Measurements from ENCODE around the gene RNF26.

Gene RNF26

DNA sequence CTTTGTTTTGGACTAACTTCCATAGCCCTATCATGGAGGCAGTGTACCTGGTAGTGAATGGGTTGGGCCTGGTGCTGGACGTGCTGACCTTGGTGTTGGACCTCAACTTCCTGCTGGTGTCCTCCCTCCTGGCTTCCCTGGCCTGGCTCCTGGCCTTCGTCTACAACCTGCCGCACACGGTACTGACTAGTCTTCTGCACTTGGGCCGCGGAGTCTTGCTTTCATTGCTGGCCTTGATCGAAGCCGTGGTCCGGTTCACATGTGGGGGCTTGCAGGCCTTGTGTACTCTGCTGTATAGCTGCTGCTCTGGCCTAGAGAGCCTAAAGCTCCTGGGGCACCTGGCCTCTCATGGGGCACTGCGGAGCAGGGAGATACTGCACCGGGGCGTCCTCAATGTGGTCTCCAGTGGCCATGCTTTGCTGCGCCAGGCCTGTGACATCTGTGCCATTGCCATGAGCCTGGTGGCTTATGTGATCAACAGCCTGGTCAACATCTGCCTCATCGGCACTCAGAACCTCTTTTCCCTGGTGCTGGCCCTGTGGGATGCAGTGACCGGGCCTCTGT, 846 bp downstream of the RNF26 start:
- no peak for DNase-seq (ENCODE audit: low read depth, low spot score)
- H3K27ac ChIP-seq: no peak overlapping the region

DNA sequence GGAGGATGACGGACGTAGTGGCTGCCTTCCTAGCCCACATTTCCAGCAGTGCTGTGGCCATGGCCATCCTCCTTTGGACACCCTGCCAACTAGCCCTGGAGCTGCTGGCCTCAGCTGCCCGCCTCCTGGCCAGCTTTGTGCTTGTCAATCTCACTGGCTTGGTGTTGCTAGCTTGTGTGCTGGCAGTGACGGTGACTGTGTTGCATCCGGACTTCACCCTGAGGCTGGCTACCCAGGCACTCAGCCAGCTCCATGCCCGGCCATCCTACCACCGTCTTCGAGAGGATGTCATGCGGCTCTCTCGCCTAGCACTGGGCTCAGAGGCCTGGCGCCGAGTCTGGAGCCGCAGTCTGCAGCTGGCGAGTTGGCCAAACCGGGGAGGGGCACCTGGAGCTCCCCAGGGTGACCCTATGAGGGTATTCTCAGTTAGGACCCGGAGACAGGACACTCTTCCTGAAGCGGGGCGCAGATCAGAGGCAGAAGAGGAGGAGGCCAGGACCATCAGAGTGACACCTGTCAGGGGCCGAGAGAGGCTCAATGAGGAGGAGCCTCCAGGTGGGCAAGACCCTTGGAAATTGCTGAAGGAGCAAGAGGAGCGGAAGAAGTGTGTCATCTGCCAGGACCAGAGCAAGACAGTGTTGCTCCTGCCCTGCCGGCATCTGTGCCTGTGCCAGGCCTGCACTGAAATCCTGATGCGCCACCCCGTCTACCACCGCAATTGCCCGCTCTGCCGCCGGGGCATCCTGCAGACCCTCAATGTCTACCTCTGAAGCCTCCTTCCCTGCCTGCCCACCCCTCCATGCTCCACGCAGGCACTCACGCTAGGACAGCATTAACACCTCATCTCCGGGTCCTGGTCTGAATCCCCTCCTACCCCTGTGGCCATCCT, 1.6 kb downstream of the RNF26 start:
- no peak overlapping the region for H3K27ac ChIP-seq
- DNase-seq (ENCODE audit: low read depth, low spot score): no peak

DNA sequence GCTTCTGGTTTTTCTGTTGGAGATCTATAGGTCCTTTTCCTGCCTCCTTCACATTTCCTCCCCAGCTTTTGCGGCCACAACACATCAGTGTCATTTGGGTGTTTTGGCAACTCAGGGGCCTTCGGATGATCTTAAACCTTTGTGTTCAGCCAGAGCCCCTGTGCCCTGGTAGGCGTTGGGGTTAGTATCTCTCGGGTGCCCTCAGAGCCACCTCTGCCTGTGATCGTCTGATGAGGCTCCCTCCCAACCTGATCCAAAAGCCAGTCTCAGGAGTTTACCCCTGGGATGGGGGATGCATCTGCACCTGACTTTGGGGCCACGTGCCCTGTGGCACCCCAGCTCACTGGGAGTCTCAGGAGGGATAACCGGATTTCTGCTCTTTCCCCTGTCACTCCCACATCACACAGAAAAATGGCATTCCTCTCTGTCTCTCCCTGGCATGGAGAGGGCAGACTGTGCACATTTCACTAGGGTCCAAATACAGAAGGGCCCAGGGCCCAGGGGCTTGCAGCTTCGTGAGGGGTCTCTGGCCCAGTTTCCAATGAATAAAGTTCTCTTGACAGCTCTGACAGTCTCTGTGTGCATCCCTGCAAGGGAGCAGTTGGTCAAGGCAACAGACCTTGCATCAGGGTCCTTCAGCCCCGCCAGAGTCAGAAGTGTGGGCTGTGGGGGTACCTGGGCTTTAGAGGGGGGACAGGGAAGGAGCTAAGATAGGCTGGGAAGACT, 2.6 kb downstream of the RNF26 start:
- no peak overlapping the region for H3K27ac ChIP-seq

DNA sequence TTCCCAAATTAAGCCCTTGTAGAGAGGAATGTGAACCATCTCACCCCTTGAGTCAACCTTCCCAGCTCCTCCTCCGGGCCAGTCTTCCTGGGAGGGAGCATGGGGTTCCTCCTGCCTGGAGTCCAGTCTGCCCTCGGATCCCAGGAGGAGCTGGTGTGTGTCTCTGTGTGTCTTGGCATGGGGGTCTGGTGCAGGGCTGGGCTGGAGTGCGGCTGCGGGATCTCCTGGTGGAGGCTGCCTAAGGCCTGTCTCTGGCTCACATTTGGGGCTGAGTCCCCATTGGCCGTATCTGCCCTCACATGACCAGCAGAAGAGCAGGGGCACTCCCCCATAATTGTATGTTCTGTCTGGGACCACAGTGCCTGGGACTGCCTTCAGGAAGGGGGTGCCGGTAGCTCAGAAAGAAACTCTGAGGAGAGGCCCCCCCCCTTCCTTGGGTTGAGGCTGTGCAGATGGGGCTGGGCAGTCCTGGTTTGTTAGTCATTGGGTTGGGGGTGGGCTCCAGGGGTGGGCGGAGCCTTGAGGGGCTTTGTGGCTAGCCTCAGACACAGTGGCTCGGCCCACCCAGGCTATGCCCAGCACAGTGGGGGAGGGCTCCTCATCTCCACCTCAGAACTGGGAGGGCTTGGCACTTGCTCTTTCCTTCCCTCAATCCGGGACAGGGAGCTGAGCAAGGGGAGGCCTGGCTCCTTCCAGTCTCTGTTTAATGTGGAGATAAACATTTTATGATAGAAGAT, 3.4 kb downstream of the RNF26 start:
- DNase-seq (ENCODE audit: low read depth, low spot score): no peak
- H3K27ac ChIP-seq: no peak overlapping the region

More for the DNA sequence above, 2.6 kb downstream of the RNF26 start:
- DNase-seq (ENCODE audit: low read depth, low spot score): no peak

DNA sequence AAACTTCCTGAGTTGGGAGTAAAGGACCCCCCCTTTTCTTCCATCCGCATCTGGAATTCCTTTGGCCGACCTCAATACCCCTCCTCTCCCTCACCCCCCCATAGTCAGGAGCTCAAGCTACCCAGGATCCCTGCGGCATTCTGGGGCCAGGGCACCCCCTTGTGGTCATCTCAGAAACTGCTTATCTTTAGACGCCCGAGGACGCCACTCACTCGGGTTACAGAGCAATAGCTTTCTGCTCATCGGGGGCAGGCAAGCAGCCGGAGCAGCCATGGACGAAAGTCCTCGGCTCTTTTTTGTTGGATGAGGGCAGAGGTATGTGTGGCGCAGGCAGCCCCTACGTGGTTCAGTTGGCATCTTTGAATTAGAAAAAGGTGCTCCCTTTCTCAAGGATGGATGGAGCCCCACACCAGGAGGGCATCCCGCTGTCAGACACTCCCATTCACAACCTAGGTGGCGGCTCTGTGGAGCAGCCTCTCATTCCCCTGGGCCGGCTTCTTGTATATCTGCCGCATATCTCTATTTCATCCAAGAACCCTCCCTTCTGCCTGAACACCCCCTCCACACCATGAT, 4.1 kb downstream of the RNF26 start:
- DNase-seq (ENCODE audit: low read depth, low spot score): no peak
- H3K27ac ChIP-seq: no peak overlapping the region

DNA sequence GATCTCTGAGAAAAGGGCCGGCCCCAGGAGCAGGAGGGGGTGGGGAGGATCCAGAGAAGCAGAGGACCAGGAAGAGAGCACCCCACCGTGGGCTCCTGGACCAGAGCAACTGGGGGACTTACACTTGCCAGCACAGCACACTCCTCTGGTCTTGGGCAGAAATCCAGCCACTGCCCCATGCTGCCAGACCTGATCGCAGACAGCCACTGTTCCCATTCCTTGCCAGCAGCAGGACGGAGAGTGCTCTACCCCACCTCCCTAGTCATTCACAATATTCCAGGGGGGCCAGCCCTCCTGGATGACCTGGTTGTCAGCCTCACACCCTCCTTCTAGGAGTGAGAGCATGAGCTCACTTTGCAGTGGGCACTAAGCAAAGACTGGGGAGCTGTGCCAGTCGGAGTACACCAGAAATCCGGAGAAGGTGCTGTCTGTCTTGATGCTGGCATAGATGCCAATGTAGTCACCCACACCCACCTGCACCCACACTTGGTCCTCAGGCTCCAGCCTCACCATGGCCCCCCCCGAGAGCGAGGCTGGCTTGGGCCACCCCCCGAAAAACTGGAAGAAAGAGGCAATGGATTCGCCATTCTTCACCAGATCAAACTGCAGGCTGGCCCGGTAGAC, 4.8 kb downstream of the RNF26 start:
- H3K27ac ChIP-seq: no peak overlapping the region
- DNase-seq (ENCODE audit: low read depth, low spot score): no peak

DNA sequence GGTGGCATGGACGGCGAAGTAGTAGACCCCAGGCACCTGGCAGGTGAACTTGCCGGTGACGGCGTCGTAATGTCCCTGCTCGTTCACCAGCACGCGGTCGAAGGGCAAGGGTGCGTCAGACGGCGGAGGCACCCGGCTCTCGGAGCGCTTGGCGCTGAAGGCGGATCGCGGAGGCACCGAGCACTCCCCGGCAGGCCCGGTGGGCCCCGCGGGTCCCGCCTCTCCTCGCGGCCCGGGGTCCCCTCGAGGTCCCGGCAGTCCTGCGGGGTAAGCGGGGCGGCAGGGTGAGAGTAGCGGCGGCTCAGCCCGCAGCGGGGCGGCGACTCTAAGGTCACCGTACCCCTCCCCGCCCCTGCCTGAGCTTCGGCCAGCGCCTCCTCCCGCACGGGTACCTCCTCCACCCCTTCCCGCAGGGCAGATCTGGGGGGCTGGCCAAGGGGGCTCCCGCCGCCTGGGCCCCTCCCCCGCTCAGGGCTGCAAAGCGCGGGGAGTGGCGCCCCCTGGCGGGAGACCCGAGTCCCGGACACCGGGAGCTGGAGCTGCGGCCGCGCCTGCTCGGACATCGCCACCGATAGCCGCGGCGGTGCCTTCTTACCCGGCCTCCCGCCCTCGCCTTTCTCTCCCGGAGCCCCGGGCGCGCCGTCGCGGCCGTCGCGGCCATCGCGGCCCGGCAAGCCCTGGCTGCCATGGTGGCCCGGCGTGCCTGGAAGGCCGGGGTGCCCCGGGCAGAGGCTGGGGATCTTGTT, 5.4 kb downstream of the RNF26 start:
- H3K27ac ChIP-seq: no peak overlapping the region
- DNase-seq (ENCODE audit: low read depth, low spot score): no peak

DNA sequence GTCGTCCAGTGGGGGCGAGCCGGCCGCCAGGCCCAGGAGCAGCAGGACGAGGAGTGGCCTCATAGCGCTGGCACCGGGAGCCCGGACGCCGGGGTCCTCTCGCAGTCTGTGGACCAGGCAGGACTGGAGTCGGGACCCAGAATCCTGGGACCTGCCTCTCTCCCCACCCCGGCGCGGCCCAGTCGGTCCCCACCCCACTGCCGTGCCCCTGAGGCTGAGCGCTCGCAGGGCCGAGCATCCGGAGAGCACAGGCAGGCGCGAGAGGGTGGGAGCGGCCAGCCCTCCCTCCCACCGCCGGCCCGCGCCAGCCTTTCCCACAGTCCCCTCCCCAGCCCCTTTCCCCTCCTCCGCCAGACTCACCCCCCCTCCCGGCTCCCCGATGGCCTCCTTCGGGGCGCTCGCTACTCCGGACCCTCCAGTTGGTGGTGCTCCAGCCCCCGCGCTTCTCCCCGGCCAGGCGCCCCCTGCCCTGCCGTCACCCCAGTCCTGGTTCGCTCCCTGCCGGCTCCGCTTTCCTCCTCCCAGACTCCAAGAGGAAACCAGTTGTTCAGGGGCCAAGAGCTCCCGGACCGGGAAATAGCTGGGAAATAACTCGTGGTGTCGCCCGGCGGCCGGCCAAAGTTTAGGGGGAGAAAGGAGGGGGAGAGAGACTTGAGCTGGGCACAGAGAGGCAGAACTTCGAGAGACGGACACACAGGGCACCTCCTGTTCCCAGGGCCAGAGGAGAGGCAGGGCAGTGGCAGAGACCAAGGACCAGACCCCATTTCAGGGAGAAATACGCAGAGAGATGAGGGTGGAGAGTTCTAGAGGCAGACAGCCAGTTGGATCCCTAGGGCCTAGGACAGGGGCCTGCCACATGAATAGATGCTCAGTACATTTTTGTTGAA, 6.3 kb downstream of the RNF26 start, which contains the start of gene C1QTNF5:
TSS of gene C1QTNF5 (minus strand) at position 549 of the 887 bp plus-strand sequence. CDS start at position 63, 486 bp downstream.
- DNase-seq (ENCODE audit: low read depth, low spot score): no peak
- no peak within 1 kb of the TSS for H3K27ac ChIP-seq

DNA sequence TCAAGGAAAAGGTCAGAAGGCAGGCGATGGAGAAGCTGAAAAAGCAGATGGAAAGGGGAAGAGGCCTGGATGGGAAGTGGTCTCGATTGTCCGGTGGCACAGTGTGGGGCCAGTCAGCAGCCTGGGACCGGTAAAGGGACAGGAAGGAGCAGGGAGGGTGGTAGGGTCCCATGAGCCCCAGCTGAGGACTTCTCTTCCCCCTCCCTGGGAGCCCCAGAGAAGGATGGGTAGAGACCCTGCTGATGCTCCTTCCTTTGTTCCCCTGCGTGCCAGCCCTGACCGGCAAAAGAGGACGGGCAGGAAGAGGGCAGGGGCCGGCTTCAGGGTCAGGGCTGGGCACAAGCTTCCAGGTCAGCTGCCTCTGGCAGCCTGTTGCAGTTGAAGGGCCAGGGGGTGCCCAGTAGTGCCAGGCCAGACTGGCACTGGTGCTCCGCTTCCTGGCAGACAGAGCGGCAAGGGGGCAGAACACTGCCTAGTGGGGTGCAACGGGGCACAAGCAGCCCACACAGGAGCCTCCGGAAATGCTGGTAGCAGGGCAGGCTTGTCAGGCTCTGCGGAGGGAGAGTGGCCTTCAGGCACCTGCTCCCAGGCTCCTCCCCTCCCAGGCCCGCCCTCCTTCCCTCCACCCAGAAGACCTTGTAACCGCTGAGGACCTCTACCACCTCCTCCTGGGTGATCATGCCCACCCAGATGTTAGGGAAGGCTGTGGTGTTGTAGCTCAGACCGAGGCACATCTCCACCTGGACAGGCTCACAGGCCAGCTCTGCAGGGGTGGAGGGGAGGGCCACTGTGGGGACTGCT, 7.1 kb downstream of the RNF26 start:
- DNase-seq (ENCODE audit: low read depth, low spot score): no peak
- H3K27ac ChIP-seq: no peak overlapping the region

DNA sequence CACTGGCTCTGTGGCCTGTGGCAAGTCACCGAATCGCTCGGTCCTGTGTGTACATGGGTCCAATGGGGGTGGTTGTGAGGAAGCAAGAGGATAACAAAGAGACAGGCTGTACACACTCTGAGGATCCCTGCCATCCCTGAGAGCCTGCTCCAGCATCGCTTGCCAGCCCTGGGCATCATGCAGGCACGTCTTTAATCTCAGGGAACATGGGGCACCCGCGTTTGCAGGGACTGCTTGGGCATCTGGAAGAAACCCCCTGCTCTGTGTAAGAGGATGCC, 7.6 kb downstream of the RNF26 start:
- no peak overlapping the region for H3K27ac ChIP-seq
- DNase-seq (ENCODE audit: low read depth, low spot score): no peak

DNA sequence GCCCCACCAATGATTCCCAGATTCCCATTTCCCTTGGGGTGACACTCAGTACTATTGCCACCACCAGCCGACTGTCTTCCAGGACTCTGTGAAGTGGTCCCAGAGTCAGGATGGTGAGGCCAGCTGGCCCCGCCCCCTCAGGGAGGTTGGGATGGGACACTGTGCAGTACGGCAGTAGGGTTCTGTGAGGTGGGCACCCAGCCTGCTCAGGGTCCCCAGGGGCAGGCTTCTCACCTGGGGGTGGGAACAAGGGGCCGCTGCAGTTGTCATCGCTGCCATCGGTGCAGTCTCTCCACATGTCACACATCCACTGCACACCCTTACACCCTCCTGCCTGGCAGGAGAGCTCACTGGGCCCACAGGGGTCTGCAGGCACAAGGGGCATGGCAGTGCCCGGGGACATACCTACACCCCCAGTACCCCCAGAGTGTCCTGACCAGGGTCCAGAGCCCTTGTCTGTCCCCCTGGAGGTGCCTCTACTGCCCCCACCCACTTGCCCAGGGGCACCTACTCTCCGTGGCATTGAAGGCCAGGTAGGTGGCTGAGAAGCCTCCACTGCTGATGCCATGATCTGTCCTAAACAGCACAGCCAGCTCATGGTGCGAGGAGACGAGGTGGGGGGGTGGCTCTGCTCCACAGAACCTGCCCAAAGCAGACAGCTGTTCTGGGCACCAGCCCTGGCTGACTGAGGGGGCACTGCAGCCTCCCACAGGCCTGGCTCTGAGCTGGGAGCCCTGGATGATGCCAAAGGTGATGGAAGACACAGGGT, 8.2 kb downstream of the RNF26 start:
- DNase-seq (ENCODE audit: low read depth, low spot score): no peak
- H3K27ac ChIP-seq: no peak overlapping the region

DNA sequence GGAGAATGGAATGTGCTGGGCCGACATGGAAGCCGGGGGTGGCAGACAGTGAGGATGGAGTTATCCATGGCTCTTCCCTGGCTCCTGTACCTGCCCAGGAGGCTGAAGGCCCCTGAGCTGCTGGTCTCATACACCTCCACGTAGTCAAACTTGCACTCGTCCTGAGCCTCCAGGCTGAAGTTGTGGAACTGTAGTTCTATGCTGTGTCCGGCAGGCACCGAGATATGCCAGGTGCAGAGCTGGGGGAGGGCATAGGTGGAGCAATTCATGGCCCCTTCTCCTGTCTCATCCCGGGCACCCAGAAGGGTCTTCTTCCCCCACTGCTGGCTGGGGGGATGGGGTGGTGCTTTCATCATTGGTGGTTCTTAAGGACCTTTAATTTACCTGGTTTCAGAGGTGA, 9.4 kb downstream of the RNF26 start:
- H3K27ac ChIP-seq: no peak overlapping the region
- no peak for DNase-seq (ENCODE audit: low read depth, low spot score)

DNA sequence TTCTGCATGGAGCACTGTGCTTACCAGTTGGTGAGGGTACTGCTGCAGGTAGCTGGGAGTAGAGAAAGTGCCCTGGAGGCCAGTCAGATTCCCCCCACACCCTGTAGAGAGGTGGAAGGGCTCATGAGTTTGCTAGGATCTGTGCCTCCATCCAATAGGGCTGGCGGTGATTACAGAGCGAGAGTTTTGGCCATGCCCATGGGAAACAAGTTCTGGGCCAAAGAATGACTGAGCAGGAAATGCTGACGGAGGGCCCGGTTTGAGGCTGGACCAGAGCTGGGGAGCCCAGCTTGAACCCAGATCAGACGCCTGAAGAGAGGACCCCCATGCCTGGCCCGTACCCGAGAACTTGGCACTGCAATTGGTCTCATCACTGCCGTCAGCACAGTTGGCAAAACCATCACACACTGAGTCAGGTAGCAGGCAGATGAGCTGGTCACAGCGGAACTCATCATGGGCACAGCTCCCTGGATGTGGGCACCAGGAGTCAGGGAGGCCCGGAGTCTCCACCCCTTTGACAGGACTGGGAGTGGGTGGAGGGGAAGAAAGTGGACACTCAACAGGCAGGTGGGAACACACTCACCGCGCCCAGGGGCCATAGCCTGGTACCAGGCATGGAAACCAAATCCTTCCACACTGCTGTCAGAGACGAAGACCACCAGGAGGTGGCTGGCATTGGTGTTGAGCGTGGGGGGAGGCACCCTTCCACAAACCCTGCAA, 10.1 kb downstream of the RNF26 start:
- no peak for DNase-seq (ENCODE audit: low read depth, low spot score)

DNA sequence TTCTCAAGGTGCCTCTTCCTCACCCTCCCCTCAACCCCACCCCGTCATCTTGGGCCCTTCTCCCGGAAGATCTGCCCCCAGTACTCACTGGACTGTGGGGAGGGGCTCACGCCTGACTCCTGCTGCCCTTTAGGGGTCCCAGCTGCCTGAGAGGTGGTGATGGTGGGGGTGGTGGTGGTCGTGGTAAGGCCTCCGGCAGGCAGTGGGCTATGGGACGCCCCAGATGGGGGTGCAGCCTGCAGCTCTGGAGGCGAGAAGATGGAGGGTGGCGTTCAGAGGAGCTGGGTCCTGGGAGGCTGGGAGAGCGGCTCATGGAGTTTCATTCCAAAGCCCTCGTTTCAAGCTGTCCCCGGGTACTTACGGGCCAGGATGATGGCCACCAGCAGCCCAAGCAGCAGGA, 11.4 kb downstream of the RNF26 start:
- H3K27ac ChIP-seq: no peak overlapping the region
- no peak for DNase-seq (ENCODE audit: low read depth, low spot score)

More for the DNA sequence above, 10.1 kb downstream of the RNF26 start:
- H3K27ac ChIP-seq: no peak overlapping the region

DNA sequence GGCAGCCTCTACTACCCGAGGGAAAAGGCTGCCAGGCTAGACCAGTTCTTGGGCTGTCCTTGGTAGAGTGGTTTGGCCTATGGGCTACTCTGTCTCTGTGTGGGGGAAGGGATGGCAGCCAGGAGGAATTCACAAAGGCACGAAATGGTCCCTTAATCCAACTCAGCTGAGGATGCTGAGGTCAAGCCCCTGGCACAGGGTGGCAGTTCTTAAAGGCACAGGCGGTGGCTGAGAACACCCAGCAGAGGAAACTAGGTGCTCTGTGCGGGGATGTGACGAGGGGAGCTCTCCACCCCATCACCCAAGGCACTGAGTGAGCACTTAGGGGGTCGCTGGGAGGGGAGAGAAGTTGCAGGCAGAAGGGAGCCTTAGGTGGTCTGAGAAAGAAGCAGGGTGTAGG, 12.3 kb downstream of the RNF26 start, which contains the start of gene MFRP:
TSS of gene MFRP (minus strand) at position 101 of the 400 bp plus-strand sequence. CDS start 192 bp downstream, outside the sequence.
- DNase-seq (ENCODE audit: low read depth, low spot score): no peak
- no peak within 1 kb of the TSS for H3K27ac ChIP-seq

DNA sequence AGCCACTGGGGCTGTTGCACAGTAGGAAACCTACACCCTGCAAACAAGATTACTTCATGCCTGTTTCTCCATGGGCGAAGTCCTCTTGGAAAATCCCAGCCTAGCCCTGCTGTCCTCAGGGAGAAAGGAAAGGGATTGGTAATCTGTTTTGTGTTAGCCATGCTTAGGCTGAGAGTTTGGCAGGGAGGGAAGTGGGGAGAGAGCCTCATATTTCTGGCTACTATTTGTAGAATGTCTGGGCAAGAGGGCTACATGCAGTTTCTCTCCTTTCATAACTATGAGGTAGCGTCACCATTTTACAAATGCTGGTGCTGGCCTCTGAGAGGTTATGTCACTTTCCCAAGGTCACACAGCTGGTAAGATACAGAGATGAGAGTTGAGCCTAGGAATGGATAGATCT, 12.9 kb downstream of the RNF26 start:
- no peak for DNase-seq (ENCODE audit: low read depth, low spot score)
- no peak overlapping the region for H3K27ac ChIP-seq

Data from epithelial cell of prostate (primary cell).